Right ventricle myocardium superior (tissue), 1 donor: ENCODE data around the gene KCNK17. TPM values are rescaled to one million over a fixed set of nuclear protein-coding genes. Genes with fewer than 3 reads are reported as not detected.

Source experiments
- ATAC-seq: fragments of 200-7000 bp; cut with Tn5 transposase; one replicate; pipeline ENCODE4 v1.9.1; 2020; ENCODE audit warnings: mild to moderate bottlenecking; ENCODE audit not compliant: poor library complexity
- DNase-seq: peaks from one replicate; pipeline ENCODE4 v3.0.0-alpha.2; 2020
- intact Hi-C: fragments of 100-400 bp; cut with DNase I; formaldehyde crosslinking; loops from one replicate; pipeline ENCODE4 v1.11.2; 2022
- total RNA-seq: library from RNA; stranded (reverse); fragmentation: NEBNext Ultra II Directional; extraction: Animal tissue kit (Norgen Biotek cat#: 25700); gene quantifications from one replicate; pipeline ENCODE4 v1.2.1, GENCODE V29; 2021
- donor health status: DM: no; HTN: yes; CAD: no; lungs with severe emphysema.

The KCNK17 gene
- total RNA-seq, 1 donor from 2014 or later, result not detected

DNA sequence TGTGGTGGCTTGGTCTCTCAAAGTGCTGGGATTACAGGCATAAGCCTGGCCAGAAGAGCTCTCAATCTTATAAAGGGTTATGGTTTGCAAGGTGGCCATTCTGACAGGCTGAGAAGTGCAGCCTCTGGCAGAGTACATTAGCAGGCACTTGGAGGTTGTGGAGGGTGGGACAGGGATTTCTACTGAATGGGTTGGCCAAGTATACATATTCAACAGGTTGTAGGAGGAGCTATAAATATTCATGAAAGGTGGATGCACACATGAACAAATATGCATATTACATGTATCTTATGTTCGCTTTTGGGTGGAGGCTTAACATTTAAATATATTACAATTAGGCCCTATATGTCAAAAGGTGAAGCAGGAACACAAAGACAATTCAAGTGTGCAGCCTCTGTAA is 64.9 kb downstream of the KCNK17 start:
- ATAC-seq (no peak), DNase-seq (no peak)
- intact Hi-C loops, result no loop called here

Other genes with a start within 250 kb of the KCNK17 start
- gene SAYSD1, start 199.2 kb downstream of the KCNK17 start, total RNA-seq, result 10.9 TPM
- gene KCNK5, start 84.9 kb downstream of the KCNK17 start, total RNA-seq, result 0.65 TPM
- gene KCNK16, start 8.3 kb upstream of the KCNK17 start, total RNA-seq, result not detected